HG03103 (cell line): ENCODE measurements around the gene DGLUCY.
A peak's percentile ranks its signal among the peaks of the same experiment; 100 is the strongest.
"Not testable (repeated sequence)": the region's sequence is repeated elsewhere in the genome, so short reads cannot be mapped to it uniquely, and the experiment has no call there.

Source experiments
- ATAC-seq: cut with Tn5 transposase; IDR thresholded peaks from one replicate; pipeline ENCODE4 v1.9.1; 2021; ENCODE audit warnings: low read depth; ENCODE audit not compliant: unreplicated experiment

Gene DGLUCY

GRCh38 chr14:91230397-91231035, 116.6 kb downstream of the DGLUCY start:
- ATAC-seq: no peak

DNA sequence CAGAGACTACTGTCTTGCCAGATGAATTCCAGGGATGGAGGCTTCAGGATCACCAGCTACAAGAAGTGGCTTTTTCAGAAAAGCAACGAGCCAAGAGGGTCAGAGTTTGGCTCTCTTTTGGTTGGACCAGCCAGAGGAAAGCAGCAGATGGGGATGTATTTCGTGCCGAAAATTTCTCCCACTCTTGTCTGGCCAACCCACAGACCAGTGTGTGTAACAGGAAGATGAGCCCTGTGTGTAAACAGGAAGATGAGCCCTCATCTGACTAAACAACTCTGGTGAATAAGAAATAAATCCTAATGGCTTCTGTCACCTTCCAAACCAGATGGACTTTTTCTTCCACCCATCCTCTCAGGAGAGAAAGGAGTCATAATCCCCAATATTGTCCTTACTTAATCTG, 117.6 kb downstream of the DGLUCY start:
- no peak for ATAC-seq

DNA sequence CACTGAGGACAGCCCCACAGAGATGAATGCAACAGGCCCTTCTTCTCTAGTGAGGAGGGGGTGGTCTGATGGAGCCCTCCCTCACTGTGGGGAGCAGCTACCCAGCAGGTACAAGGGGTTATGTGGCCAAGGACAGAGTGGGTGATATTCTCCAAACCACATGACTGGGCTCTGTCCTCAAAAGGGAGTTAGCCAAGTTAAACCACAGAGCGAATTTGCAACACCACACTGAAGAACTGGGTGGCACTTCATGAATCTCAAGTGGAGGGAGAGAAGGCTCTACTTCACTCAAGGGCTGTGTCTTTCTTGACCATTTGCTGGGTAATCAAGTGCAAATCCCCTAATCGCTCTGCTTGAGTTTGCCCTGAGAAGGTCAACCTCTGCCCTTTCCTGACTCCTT, 118.2 kb downstream of the DGLUCY start:
- ATAC-seq: no peak

DNA sequence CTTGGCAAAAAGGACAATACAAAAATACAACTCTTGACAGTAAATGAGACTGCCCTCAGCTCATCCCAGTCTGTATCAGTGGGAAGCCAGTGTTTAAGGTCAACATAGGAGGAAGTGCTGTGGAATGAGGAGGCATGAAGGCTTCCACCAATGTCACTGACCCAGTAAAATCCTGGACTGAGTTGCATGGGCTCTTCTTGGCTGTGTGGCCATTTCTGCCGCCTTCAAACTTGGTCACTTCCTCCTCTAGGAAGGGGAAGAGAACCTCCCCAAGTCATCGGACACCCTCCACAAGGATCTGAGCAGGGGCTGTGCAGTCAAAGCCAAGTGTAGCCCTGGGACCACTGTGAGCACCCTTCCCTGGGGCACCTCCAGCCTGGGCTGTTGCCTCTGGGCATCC, 118.7 kb downstream of the DGLUCY start:
- no peak for ATAC-seq

GRCh38 chr14:91233936-91234790, 120.3 kb downstream of the DGLUCY start:
- ATAC-seq: no peak

GRCh38 chr14:91234791-91235114, 120.9 kb downstream of the DGLUCY start:
- ATAC-seq: no peak

DNA sequence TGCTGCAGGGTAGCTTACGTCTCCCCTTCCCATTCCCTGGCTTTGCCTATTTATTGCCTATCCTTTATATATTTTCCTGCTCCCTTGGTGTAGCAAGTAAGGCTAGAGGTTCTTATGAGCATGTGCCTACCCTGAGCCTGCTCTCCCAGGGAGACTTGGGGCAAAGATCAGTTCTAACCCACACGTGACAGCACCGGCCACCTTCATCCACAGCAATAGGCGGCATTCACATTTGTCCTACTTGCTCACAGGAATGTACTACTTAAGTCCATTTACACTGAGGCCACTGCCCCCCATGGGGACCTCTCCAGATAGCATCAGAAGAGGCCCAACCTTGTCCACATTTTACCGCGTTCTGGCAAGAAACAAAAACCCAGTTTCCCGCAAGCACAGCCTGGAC, 122.0 kb downstream of the DGLUCY start:
- no peak for ATAC-seq

GRCh38 chr14:91237219-91237618, 123.3 kb downstream of the DGLUCY start:
- no peak for ATAC-seq

DNA sequence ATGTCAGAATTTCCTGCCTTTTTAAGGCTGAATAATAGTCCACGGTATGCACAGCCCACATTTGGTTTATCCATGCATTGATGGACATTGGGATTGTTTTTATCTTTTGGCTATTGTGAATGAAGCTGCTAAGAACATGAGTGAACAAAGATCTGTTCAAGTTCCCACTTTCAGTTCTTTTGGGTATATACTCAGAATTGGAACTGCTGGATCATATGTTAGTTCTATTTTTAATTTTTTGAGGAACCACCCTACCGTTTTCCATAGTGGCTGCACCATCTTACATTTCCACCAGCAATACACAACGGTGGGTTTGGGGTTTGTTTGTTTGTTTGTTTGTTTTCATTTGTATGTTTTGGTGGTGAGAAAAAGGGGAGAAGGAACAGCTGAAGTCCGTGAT, 124.2 kb downstream of the DGLUCY start:
- no peak for ATAC-seq

DNA sequence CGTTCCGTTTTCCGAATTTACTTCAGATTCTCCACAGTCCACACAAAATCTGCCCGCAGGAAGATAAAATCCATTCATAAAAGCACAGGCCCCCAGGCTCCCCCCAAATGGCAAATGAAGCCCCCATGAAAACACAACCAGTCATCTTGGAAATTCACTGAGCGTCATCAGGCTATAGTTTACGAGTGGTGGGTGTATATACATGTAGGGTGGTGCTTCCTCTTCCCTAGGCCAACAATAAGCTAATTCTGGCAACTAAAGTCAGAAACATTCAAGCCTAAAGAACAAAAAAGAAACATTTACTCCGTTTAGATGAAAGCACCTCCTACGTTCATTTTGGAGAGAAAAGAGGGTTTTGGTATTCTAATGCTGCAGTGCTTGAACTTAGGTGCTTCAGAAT, 124.8 kb downstream of the DGLUCY start:
- ATAC-seq: no peak

- peak; percentile 65 for ATAC-seq
Observed at GRCh38 chr14:91241863-91242262, 128.0 kb downstream of the DGLUCY start.

DNA sequence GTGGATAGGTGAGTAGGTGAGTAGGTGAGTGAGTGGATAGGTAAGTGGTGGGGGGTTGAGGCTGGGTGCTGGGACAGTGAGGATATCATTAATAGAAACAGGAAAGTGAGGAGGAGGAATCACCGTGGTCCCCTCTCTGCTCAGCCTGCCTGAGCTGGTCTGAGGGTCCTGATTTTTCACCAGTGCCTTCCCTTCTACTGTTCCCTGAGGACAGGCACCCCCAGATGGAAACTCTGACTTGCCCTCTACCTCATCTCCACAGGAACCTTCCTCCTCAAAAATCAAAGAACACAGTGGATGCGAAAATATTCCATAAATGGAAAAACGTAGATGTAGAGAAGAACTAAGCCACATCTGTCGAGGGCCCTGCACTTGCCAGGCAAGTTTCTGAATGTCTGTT, 128.8 kb downstream of the DGLUCY start:
- no peak for ATAC-seq

DNA sequence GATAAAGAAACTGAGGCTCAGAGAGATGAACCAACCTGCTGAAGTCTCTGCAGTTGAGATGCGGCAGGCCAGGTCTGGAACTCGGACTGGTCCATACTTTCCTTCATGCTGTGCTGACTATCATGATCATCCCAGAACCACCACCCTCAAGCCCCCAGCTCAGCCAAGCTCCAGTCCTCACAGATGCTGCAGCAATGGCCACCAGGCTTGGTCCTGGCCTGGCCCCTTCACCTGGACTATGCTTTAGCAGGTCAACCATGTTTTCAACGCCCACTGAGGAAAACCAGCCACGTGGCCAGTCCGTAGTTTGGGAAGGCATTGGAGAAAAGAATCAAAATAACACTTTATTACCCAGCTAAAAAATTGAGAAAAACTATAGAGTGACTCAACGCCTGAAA, 129.2 kb downstream of the DGLUCY start:
- ATAC-seq: no peak

DNA sequence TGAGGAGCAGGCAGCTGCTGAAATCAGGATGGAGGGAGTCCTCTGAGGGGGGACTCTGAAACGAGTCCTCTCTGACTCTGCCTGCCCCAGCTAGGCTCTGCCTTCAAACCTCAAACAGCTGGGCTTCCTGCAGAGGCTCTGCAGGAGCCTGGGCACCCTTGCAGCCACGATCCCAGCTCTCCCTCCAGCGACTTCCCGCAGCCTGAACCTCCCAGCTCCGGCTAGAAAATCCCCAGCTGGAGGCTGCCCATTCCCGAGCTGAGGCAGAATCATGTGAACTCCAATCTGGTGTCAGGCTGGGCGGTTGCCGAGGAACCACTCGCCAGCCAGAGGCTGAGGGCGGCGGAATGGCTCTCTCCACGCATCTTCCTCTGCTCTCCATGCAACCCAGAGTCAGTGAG, 130.6 kb downstream of the DGLUCY start, which contains the start of gene GPR68:
Gene GPR68 (minus strand): TSS at position 204 of the 401 bp plus-strand sequence. CDS start 9,654 bp downstream, outside the sequence.
- ATAC-seq: no peak

- no peak for ATAC-seq
Observed at GRCh38 chr14:91245029-91245428, 131.2 kb downstream of the DGLUCY start.

GRCh38 chr14:91245616-91246015, 131.7 kb downstream of the DGLUCY start:
- not testable (repeated sequence) for ATAC-seq

DNA sequence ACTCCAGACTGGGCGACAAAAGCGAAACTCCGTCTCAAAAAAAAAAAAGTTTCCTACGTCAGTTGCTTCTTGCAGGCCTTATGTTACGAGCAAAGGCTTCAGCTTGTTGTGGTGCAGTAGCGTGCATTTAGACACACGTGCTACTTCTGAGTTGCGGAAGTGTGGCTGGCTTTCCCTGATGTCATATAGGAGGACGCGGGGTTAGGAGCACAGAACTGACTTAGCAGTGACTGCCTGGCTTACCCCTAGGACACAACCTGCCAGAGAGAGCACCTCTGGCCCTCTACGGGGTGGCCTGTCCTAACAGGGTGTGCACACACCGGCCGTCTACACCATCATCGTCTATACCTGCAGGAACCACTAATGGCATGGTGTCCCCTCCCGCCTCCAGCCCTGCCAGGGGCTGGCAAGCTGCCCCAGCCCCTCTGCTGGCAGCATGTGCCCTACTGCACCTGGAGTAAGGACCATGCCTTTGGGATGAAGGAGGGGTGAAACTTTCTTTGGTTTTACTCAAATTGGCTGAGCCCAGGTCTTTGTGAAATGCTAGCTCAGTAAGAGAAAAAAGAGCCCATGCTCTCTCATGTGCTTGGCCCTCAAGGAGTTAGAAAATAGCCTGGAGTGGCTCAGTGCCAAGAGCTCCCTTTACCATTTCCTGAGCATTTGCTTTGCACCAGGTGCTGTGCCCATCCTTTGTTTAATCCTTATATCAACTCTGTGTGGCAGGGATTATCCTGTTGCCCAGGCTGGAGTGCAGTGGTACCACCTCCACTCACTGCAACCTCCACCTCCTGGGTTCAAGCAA, 132.4 kb downstream of the DGLUCY start:
- ATAC-seq: no peak

GRCh38 chr14:91249841-91250616, 136.2 kb downstream of the DGLUCY start:
- ATAC-seq: peak; percentile 83

DNA sequence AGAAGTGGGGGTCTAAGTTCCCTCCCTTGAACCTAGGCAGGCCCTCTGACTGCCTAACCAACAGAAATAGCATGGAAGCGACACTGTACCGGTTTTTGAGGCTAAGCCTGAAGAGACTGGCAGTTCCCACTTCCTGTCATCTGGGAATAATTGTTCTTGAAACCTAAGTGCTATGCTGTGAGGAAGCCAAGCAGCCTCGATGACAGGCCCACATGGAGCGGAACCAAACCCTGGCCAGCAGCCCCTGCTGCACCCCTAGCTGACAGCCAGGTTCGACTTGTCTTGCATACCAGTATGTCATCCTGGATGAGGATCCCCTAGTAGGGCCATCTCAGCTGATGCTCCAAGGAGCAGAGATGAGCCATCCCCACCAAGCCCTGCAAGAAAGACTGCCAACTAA, 137.0 kb downstream of the DGLUCY start:
- no peak for ATAC-seq
